Central memory CD8-positive, alpha-beta T cell (primary cell): Measurements from ENCODE around the gene APOF.
"Not testable (repeated sequence)": the region's sequence is repeated elsewhere in the genome, so short reads cannot be mapped to it uniquely, and the experiment has no call there.

Experiments
- ATAC-seq: fragments of 150-1000 bp; cut with Tn5 transposase; replicated peaks from 2 replicates; pipeline ENCODE4 v1.10.0; 2022; ENCODE audit warnings: mild to moderate bottlenecking, moderate FRiP score, moderate number of reproducible peaks; ENCODE audit not compliant: poor library complexity, severe bottlenecking; ENCODE audit errors: extremely low read depth
- DNase-seq, 2 donors: peaks; one replicate each; pipeline ENCODE4 v3.0.0; 2021; ENCODE audit warnings: low spot score in 2 of 2
- H3K27ac Mint-ChIP-seq: one replicate; pipeline ENCODE4 v1.8.0; 2022; ENCODE audit warnings: low read depth, mild to moderate bottlenecking, moderate library complexity, mixed read lengths
- H3K27me3 Mint-ChIP-seq: one replicate; pipeline ENCODE4 v1.8.0; 2022; ENCODE audit warnings: mixed read lengths
- H3K36me3 Mint-ChIP-seq: one replicate; pipeline ENCODE4 v1.8.0; 2022; ENCODE audit warnings: mild to moderate bottlenecking, moderate library complexity, mixed read lengths; ENCODE audit not compliant: insufficient read depth
- H3K4me1 Mint-ChIP-seq: one replicate; pipeline ENCODE4 v1.8.0; 2022; ENCODE audit warnings: mixed read lengths
- H3K4me3 Mint-ChIP-seq: one replicate; pipeline ENCODE4 v1.8.0; 2022; ENCODE audit warnings: mild to moderate bottlenecking, moderate library complexity, mixed read lengths
- H3K9me3 Mint-ChIP-seq: one replicate; pipeline ENCODE4 v1.8.0; 2022; ENCODE audit warnings: mixed read lengths

Gene APOF, protein sequence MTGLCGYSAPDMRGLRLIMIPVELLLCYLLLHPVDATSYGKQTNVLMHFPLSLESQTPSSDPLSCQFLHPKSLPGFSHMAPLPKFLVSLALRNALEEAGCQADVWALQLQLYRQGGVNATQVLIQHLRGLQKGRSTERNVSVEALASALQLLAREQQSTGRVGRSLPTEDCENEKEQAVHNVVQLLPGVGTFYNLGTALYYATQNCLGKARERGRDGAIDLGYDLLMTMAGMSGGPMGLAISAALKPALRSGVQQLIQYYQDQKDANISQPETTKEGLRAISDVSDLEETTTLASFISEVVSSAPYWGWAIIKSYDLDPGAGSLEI

DNA sequence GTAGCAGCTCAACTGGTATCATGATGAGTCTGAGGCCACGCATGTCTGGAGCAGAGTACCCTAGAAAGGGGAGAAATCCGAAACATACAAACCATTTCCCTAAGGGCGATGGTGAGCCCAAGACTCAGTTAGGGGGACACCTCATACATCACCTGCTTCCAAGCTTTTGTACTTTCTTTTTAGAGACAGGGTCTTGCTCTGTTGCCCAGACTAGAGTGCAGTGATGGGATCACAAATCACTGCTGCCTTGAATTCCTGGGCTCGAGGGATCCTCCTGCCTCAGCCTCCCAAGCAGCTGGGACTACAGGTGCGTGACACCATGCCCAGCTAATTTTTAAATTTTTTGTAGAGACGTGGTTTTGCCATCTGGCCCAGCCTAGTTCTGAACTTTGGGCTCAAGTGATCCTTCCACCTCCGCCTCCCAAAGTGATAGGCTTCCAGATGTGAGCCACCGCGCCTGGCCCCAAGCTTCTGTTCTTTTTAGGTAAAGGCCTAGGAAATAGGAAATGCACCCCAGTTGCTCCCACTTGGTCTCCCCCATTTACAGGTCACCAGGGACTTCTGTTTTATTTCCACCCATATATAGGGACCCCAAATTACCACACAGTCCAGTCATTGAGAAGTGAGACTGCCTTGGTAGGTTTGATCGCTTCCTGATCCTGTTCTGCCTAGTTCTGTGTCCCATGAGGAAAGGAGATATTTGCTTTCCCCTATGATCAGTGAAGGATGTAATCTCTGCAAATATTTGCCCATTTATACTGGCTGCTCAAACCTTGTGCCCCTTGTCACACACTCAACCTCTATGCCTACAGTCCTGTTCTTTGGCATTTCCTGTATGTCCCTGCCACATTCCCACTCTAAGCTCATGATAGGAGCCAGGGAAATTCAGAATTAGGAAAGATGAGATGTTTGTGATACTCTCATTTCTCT, at the start of gene APOF:
Gene APOF (minus strand): TSS at position 728 of the 930 bp plus-strand sequence. CDS start 112 bp downstream, at position 616.
- Mint-ChIP-seq H3K27ac (no peak within 1 kb of the TSS), H3K27me3 (no peaks in the 10 kb centered on the region), H3K9me3 (no peaks in the 10 kb centered on the region), H3K4me3 (peak within 1 kb of the TSS; percentile 90), H3K4me1 (peaks cover 16% of the 10 kb centered on the region), H3K36me3 (peaks cover 6% of the 10 kb centered on the region)
- DNase-seq (no peak), ATAC-seq (no peak)

DNA sequence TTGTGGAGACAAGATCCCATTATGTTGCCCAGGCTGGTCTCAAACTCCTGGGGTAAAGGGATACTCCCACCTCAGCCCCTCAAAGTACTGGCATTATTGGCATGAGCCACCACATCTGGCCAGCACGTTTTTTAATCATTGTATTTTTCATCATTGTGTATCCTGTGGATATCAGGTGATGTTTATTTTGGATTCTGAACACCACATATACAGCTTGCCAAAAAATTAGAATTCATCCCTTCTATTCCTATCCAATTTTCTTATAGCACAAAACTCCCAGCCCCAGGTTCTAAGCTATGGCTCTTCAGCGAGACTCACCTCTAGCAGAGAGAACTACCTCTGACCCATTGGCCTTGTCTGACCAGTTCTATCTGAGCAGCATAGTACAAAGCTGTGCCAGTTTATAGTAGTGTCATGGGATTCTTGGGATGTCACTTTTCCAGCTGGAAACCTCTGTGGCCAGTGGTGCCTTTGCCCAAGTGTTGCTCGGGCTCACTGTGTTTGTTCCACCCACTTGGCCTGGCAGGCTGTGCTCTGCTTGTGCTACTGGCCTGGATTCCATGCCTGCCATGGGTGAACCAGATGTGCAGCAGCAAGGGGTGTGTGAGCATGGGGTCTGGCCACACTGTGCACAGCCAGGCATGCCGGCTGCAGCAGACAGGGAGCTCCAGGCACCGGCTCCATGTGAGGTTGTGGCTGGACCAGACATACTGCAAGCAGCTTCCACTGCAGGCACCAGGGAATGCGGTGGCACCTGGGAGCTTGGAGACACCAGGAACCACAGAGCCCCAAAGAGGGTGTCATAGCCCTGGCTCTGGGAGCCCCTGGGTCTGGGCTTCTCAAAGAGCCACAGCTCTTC, 49.4 kb upstream of the APOF start:
- Mint-ChIP-seq H3K36me3 (no peaks in the 10 kb centered on the region), H3K9me3 (no peaks in the 10 kb centered on the region), H3K27ac (no peak overlapping the region), H3K27me3 (no peaks in the 10 kb centered on the region), H3K4me1 (no peaks in the 10 kb centered on the region), H3K4me3 (no peak overlapping the region)
- DNase-seq (no peak), ATAC-seq (no peak)

DNA sequence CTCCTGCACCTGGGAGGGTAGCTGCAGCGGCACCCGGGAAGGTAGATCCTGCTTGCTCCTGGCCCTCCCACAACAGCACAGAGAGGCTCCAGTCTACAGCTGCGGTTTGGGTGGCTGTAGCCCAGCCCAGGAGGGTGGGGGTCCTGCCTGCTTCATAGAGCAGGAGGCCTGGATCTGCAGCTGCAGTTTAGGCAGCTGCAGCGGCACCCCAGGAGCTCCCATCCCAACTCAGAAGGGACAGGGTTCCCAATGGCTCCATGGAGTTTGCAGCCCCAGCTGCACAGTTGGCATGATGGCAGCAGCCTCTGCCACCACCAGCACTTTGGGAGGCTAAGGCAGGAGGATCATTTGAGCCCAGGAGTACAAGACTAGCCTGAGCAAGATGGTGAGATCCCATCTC, 48.1 kb upstream of the APOF start:
- Mint-ChIP-seq H3K4me1 (no peaks in the 10 kb centered on the region), H3K4me3 (no peak overlapping the region), H3K27me3 (no peaks in the 10 kb centered on the region), H3K27ac (no peak overlapping the region), H3K9me3 (no peaks in the 10 kb centered on the region), H3K36me3 (no peaks in the 10 kb centered on the region)
- DNase-seq (no peak), ATAC-seq (no peak)

DNA sequence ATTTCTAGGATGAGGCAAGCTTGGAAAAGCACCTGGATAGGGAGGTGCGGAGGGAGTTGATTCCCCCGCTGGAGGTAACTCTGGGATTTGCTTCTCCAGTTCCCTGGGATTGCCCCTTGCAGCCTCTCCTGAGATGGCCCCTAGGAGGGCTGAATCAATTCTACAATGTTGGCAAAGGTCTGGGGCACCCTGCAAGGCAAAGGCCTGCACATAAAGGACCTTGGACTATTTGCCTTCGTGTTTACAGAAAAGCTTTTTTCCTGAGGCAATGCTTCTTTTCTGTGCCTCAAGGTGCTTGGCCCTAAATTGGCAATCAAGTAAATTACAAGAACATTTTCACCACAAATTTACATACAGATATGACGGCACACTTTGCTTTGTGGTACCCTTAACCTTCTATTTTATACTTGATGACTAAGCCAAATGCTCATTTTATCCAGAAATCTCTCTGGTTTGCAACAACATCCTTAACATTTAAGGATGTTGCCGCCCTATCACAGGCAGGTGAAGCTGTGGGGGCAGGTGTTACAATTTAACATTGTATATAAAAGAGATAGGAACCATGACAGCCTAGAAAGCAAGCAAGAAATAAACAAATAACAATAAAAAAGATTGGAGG, 46.3 kb upstream of the APOF start:
- Mint-ChIP-seq H3K4me1 (no peaks in the 10 kb centered on the region), H3K27me3 (no peaks in the 10 kb centered on the region), H3K9me3 (no peaks in the 10 kb centered on the region), H3K27ac (no peak overlapping the region), H3K4me3 (no peak overlapping the region), H3K36me3 (no peaks in the 10 kb centered on the region)
- DNase-seq (no peak), ATAC-seq (no peak)

DNA sequence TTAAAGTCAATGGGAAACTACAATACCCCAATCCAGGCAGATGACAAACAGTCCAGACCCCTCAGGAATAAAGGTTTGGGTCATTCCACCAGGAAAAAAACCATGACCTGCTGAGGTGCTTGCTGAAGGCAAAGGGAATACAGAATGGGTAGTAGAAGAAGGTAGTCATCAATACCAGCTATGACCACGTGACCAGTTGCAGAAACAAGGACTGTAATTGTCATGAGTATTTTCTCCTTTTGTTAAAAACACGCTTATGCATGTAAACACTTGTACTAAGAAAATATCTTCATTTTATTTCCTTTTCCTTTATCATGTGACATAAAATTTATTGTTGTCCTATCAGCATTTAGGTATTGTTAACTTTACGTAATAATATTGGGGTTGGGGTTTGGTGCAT, 41.6 kb upstream of the APOF start:
- not testable (repeated sequence) for DNase-seq, H3K4me3 Mint-ChIP-seq, H3K27me3 Mint-ChIP-seq, H3K9me3 Mint-ChIP-seq, ATAC-seq, H3K4me1 Mint-ChIP-seq, H3K36me3 Mint-ChIP-seq, H3K27ac Mint-ChIP-seq

DNA sequence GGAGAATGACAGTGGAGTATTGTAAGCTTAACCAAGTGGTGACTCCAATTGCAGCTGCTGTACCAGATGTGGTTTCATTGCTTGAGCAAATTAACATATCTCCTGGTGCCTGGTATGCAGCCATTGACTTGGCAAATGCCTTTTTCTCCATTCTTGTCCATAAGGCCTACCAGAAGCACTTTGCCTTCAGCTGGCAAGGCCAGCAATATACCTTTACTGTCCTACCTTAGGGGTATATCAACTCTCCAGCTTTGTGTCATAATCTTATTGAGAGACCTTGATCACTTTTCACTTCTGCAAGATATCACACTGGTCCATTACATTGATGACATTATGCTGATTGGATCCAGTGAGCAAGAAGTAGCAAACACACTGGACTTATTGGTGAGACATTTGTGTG, 39.0 kb upstream of the APOF start:
- not testable (repeated sequence) for ATAC-seq, H3K4me1 Mint-ChIP-seq, H3K4me3 Mint-ChIP-seq, H3K36me3 Mint-ChIP-seq, DNase-seq, H3K27me3 Mint-ChIP-seq, H3K27ac Mint-ChIP-seq
- H3K9me3 Mint-ChIP-seq = peaks cover 11% of the 10 kb centered on the region

DNA sequence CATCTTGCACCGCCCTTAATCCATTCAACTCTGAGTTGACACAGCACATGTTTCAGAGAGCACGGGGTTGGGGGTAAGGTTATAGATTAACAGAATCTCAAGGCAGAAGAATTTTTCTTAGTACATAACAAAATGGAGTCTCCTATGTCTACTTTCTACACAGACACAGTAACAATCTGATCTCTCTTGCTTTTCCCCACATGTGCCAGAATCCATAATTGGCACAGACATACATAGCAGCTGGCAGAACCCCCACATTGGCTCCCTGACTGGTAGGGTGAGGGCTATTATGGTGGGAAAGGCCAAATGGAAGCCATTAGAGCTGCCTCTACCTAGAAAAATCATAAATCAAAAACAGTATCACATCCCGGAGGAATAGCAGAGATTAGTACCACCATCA, 38.5 kb upstream of the APOF start:
- not testable (repeated sequence) for H3K4me1 Mint-ChIP-seq

DNA sequence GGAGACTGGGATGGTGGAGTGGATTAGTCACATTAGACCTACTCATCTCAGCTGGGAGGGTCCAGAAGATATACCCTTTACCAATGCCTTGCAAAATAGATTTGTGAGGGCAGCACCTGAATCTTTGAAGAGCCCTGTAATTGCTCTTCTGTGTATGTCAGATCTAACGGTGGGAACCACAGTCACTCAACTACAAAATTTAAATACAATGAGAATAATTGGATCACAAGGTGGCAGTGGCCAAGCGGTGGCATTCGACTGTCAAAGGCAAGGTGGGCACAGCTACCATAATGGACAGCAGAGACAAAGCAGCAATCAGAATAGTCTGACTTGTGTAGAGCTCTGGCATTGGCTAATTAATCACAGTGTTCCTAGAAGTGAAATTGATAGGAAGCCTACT, 36.8 kb upstream of the APOF start:
- not testable (repeated sequence) for H3K4me1 Mint-ChIP-seq, H3K27ac Mint-ChIP-seq, H3K4me3 Mint-ChIP-seq, ATAC-seq, H3K27me3 Mint-ChIP-seq, DNase-seq, H3K36me3 Mint-ChIP-seq
- peaks cover 11% of the 10 kb centered on the region for H3K9me3 Mint-ChIP-seq

More for the DNA sequence above, 38.5 kb upstream of the APOF start:
- H3K9me3 Mint-ChIP-seq = peaks cover 11% of the 10 kb centered on the region
- not testable (repeated sequence) for H3K27ac Mint-ChIP-seq, H3K4me3 Mint-ChIP-seq, H3K27me3 Mint-ChIP-seq, ATAC-seq, H3K36me3 Mint-ChIP-seq, DNase-seq

DNA sequence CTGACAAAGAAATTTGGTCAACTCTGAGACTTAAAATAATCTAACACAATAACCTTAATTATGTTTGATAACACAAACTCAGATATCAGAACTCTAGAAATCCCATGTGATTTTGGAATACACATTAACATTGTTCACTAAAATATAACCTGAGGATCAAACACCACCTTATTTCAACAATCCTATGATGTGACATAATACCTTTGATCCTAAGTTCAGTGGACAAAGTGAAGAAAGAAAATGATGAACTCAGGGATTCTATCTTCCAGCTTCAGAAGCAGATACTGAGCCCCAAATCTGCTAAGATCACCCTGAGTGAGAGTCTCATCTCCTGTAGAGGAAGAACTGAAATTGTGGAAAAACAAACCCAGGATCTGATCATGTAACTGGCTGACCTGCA, 35.7 kb upstream of the APOF start:
- no peaks in the 10 kb centered on the region for H3K4me1 Mint-ChIP-seq

DNA sequence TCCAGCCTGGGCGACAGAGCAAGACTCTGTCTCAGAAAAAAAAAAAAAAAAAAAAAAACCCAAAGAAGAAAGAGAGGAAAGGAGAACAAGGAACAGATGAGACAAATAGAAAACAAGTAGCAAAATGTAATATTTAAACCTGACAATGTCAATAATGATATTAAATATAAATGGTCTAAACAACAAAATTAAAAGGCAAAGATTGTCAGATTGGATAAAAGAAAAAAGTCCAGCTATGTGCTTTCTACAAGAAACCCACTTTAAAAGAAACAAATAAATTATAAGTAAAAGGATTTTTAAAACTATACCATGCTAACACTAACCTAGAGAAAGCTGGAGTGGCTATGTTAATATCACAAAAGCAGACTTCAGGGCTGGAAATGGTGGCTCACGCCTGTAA, 29.7 kb upstream of the APOF start:
- Mint-ChIP-seq H3K9me3 (no peaks in the 10 kb centered on the region), H3K4me3 (no peak overlapping the region), H3K27me3 (no peaks in the 10 kb centered on the region), H3K36me3 (no peaks in the 10 kb centered on the region), H3K27ac (no peak overlapping the region), H3K4me1 (no peaks in the 10 kb centered on the region)
- no peak for ATAC-seq
- no peak for DNase-seq

More for the DNA sequence above, 35.7 kb upstream of the APOF start:
- peaks cover 11% of the 10 kb centered on the region for H3K9me3 Mint-ChIP-seq
- ATAC-seq (no peak), DNase-seq (no peak)
- peaks cover 4% of the 10 kb centered on the region for H3K36me3 Mint-ChIP-seq
- H3K4me3 Mint-ChIP-seq = no peak overlapping the region
- H3K27me3 Mint-ChIP-seq = no peaks in the 10 kb centered on the region
- no peak overlapping the region for H3K27ac Mint-ChIP-seq

DNA sequence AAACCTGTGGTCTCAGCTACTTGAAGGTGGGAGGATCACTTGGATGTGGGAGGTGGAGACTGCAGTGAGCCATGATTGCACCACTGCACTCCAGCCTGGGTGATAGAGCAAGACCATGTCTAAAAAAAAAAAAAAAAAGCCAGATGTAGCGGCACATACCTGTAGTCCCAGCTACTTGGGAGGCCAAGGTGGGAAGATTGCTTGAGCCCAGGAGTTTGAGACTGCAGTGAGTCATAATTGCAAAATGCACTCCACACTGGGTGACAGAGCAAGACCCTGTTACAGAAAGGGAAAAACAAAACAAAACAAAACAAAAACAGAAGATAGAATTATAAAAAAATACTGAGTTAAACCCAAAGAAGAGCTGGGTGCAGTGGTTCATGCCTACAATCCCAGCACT, 29.1 kb upstream of the APOF start:
- Mint-ChIP-seq H3K27ac (no peak overlapping the region), H3K36me3 (no peaks in the 10 kb centered on the region), H3K27me3 (no peaks in the 10 kb centered on the region), H3K4me3 (no peak overlapping the region), H3K4me1 (no peaks in the 10 kb centered on the region), H3K9me3 (no peaks in the 10 kb centered on the region)
- no peak for DNase-seq
- ATAC-seq = no peak

DNA sequence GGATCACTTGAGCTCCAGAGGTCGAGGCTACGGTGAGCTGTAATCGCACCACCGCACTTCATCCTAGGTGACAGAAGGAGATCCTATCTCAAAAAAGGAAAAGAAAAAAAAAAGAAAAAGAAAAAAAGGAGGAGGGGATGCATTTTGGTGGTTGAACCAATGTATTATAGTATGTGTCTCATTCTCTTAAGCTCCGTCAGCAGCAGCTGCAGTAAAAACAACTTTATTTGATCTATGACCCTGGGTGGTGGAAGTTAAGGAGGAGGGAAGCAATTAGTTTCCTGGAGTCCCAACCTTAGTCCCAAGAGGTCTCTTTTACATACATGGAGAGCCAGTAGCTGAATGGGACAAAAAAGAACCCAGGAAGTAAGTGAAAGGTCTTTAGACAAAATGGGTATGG, 26.8 kb upstream of the APOF start:
- Mint-ChIP-seq H3K9me3 (no peaks in the 10 kb centered on the region), H3K27me3 (no peaks in the 10 kb centered on the region), H3K27ac (no peak overlapping the region), H3K4me1 (no peaks in the 10 kb centered on the region), H3K4me3 (no peak overlapping the region), H3K36me3 (peaks cover 2% of the 10 kb centered on the region)
- ATAC-seq (no peak), DNase-seq (no peak)
